ENCODE results near the gene RYR2.

RYR2 gene

GRCh38 chr1:237509748-237510147, 467.8 kb downstream of the RYR2 start:
- TF ChIP-seq CTCF (conservative IDR thresholded peaks at IDR 0.05) (no peak), ZFX (IDR thresholded peaks at IDR 0.05) (no peak)
- H3K27ac ChIP-seq = no peak overlapping the region

- H3K27ac ChIP-seq = no peak overlapping the region
- no peak for TF ChIP-seq CTCF (conservative IDR thresholded peaks at IDR 0.05)
These were observed 483.1 kb downstream of the RYR2 start for GRCh38 chr1:237525102-237525501.

GRCh38 chr1:237527761-237528160, 485.8 kb downstream of the RYR2 start:
- no peak for TF ChIP-seq CTCF (conservative IDR thresholded peaks at IDR 0.05)
- TF ChIP-seq ZFX (IDR thresholded peaks at IDR 0.05) = no peak
- no peak overlapping the region for H3K27ac ChIP-seq

- TF ChIP-seq CTCF (conservative IDR thresholded peaks at IDR 0.05) (no peak), ZFX (IDR thresholded peaks at IDR 0.05) (no peak)
- no peak overlapping the region for H3K27ac ChIP-seq
These were observed 486.6 kb downstream of the RYR2 start for GRCh38 chr1:237528545-237528944.

GRCh38 chr1:237539055-237539454, 497.1 kb downstream of the RYR2 start:
- TF ChIP-seq CTCF (conservative IDR thresholded peaks at IDR 0.05) (no peak), ZFX (IDR thresholded peaks at IDR 0.05) (no peak)
- no peak overlapping the region for H3K27ac ChIP-seq

- TF ChIP-seq ZFX (IDR thresholded peaks at IDR 0.05) (no peak), CTCF (conservative IDR thresholded peaks at IDR 0.05) (no peak)
- no peak overlapping the region for H3K27ac ChIP-seq
These were observed 500.8 kb downstream of the RYR2 start for GRCh38 chr1:237542525-237543418.

GRCh38 chr1:237553078-237553477, 511.1 kb downstream of the RYR2 start:
- H3K27ac ChIP-seq = no peak overlapping the region
- TF ChIP-seq CTCF (conservative IDR thresholded peaks at IDR 0.05) = no peak
- TF ChIP-seq ZFX (IDR thresholded peaks at IDR 0.05) = no peak
